Stimulated activated CD8-positive, alpha-beta memory T cell treated with anti-CD3 and anti-CD28 coated beads, Interleukin-4, amount 100 ng/mL, for 48 hours (primary cell): Measurements from ENCODE around the gene SLC7A8.

Source experiments
- DNase-seq: peaks from one replicate; pipeline ENCODE4 v3.0.0-alpha.2; 2020

The SLC7A8 gene

DNA sequence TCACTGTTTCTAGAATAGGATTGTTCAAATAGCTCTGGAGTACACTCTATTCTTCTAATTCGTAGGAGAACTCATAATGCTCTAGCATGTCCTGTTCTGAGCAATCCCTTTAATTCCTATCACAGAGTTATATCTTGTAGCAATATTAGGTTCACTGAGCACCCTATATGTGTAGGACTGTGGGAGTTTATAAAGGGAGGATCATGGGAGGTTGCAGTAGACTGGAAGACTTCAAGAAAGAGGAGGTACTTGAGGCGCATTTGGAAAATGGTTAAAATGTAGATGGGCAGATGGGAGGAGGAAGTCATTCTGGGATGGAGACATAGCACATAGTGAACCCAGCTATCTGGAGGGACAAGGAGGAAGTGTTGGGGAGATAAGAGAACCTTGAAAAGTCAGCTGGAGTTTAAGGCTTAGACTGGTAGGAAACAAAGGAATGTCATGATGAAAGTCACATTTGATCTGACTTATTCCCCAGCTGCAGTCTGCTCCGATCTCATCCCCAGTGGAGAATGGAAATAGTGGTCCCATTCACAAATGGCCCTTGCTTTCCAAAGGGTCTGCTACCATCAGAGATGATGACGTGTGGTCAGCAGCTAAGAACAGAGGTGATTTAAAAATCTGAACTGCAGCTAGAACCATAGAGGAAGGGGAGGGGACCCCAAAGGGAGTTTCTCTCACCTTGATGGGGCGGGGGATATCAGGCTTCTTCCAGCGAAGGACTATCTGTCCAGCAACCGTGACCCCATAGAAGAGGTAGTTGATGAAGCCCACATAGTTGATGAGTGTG is 54.3 kb downstream of the SLC7A8 start:
- no peak for DNase-seq

DNA sequence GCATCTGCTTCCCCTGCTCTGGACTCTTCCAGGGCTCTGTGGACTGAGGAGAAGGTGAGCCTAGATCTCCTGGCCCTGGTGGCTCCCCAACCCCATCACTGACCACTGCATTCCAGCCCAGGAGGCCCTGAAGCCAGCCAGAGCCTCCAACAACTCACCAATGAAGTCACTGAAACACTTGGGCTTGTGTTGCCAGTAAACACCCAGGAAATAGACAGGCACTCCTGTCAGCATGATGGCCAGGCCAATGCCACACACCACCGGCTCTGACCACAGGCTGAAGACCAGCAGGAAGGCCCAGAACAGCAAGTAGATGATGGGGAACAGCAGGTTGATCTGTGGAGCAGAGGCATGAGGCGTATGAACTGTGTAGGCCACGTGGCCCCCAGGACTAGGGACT is 55.6 kb downstream of the SLC7A8 start:
- DNase-seq, result no peak

DNA sequence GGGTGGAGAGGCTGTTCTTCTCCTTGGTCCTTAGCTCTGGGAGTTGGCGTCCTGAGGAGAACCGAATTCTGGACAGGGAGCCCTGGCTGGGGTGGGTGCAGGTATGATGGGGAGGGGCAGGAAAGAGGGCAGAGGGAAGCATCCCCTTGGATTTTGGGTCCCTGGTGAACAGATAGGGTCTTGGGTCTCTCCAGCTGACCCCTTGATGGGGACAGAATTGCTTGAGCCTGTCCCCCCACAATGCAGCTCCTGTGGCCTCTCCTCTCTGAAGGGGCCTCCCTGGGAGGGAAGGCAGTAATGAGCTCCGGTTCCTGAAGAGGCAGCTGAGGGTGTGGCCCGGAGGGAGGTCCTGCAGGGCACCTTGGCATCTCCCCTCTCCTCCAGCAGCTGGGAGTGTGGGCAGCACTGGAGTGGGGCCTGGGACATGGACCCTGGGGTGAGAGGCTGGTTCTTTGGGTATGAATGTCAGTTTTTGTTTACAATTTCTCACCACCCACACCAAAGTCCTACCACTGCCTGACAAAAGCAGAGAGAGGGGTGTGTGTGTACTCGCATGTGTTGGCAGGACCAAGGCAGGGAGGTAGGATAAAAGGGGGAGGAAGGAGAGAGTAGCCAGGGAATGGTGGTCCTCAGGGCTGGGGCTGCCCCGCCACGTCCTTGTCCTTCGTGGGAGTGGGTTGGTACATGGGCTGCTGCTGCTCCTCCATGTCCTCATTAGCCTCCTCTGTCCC is 56.7 kb downstream of the SLC7A8 start:
- no peak for DNase-seq

GRCh38 chr14:23125933-23126524 is 57.4 kb downstream of the SLC7A8 start:
- no peak for DNase-seq

DNA sequence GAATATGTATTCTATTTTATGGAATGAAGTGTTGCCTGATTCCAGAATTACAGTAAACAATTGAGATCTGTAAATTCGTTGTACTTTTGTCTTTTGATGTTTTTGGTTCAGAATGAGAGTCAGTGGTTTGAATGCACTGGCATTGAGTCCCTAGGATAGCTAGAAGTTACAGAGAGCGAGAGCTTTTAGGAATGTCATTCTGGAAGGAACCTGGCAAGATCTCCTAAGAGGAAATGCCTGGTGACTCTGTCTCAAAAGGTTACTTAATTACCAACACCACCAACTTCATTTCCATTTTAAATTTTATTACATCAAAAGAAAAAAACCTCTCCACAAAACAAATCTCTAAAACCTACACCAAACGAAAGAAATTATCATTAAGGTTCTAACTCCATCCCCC is 58.4 kb downstream of the SLC7A8 start:
- no peak for DNase-seq

GRCh38 chr14:23124337-23124954 is 59.0 kb downstream of the SLC7A8 start:
- DNase-seq, result no peak

GRCh38 chr14:23123419-23123818 is 60.0 kb downstream of the SLC7A8 start:
- no peak for DNase-seq

- DNase-seq, result no peak
Observed at GRCh38 chr14:23122086-23122485, 61.4 kb downstream of the SLC7A8 start.

GRCh38 chr14:23121361-23121771 is 62.1 kb downstream of the SLC7A8 start:
- DNase-seq, result peak; percentile 36

GRCh38 chr14:23120541-23121251 is 62.8 kb downstream of the SLC7A8 start:
- DNase-seq, result peak; percentile 87

DNA sequence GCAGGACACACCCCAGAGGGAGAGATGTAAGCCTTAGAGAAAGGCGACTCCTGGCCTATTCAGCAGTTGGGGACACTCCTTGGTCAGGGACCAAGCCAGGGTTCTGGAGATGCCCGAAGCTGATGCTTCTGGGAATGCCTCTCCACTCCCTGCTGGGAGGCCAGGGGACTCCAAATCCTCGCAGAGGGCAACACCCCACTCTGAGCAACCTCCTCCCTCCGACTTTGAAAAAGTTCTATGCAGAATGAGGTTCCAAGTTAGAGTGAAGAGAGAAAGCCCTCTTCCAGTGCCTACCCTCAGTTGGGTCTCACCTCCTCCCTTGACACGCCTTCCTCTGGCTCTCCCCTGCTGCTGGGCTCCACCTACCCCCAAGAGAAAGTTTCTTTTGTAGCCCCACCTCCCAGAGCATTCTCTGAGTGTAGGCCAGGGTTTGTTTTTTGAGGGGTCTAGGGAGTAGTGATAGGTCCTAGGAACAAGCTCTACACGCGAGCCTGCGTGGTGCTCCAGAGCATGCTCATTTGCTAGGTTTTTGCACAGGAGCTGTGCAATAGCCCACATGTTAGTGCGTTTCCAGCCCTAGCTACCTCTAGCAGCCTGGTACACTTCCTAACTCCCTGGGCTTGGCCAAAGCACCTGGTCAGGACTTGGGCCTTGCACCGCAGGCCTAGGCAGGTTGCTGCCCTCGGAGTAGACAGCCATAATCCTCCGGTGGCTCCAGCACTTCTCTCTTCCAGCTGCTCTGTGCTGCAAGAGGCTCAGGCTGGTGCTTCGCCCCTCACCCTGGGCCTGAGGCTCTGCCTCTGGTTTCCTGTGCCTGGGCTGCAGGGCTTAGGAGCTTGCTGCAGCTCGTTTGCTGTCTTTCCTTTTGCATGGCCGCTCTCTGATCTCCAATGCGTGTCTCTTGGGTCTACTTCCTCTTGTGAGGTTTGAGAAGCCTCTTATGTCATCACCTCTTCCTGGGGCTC is 63.8 kb downstream of the SLC7A8 start:
- DNase-seq, result no peak

- DNase-seq, result no peak
Observed at GRCh38 chr14:23118506-23119362, 64.7 kb downstream of the SLC7A8 start, which contains the start of gene CEBPE. TSS of gene CEBPE (minus strand) at chr14:23119255. CDS start at chr14:23119091, 164 bp downstream.

GRCh38 chr14:23117371-23118020 is 66.0 kb downstream of the SLC7A8 start:
- no peak for DNase-seq

GRCh38 chr14:23115918-23116317 is 67.5 kb downstream of the SLC7A8 start:
- no peak for DNase-seq

DNA sequence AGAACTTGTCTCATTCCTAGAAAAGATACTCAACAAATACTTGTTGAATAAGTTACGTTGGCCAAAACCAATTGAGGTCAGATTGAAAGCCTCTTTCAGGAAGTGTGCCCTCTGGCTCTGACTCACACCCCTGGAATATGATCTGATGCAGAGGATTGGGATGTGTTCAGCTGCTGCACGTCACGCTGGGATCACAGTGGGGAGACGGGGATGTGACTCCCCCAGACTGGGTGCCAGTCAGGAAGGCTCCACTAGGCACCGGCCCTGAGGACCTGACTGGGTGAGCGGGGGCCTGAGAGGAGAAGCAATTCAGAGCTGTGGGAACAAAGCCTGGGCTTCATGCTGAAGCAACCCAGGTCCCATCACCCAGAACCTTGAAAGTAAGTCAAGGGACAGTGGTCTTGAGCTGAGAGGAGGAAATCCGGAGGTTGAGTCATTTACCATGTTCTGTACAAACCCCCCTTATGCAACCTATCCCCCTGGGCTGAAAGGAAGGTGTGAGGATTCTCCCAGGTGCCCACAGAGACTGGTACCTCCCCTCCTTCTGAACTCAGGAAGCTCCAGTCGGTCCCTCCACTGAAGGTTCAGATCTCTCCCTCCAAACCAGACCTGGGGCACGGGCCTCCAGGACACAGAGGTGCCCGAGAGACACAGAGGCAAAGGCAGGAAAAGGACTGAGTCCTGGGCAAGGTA is 68.3 kb downstream of the SLC7A8 start:
- no peak for DNase-seq

GRCh38 chr14:23114669-23115038 is 68.8 kb downstream of the SLC7A8 start:
- no peak for DNase-seq

DNA sequence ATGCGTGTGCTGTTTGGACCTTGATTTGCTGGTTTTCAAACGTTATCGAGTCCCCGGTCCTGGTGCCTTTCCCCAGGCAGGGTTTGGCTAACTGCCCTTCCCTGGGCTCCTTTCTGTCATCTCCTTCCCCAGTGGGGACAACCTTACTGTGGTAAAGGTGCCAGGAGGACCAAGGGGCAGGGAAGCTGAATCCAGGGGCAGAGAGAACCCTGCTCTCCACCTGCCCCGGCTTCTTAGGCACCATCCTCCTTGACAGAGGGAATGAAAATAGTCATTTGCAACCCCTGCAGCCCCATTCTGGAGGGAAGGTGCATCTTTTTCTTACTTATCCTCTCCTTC is 69.4 kb downstream of the SLC7A8 start:
- no peak for DNase-seq

DNA sequence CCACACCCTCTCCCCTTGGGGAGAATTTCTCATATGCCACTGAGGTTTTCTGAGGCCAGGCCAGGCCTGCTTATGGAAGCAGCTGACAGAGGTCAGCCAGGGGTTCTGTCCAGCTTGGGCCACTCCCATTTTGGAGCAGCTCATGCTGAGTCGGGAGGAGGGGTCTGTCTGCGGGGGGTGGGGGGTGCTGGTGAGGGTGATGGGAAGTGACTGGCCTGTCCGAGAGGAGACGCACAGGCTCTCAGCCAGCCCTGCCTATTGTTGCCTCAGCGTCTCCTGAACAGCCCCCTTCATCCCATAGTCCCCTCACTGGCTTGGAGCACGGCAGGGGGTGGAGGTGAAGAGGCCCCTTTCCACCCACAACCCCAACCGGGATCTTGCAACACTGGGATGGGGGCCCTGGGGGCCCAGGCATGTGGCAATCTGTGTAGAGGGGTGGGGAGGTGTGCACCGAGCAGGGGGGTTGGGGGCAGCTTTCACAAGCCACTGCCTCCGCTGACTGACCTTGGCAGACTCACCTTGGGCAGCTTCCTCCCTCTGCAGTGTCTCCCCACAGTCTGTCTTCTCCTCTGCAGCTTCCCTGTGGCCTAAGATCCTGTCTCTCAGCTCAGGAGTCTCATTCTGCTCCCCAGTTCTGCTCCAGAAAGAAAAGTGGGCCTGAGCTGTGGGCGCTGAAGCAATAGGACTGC is 69.9 kb downstream of the SLC7A8 start:
- DNase-seq, result no peak
